AG10803 (cell line): ENCODE measurements around the gene EHF.

ENCODE experiments used
- DNase-seq: peaks from one replicate; pipeline ENCODE4 v3.0.0; 2010; ENCODE audit warnings: low read depth
- H3K4me3 ChIP-seq: 2 replicates; pipeline ENCODE4 v1.5.1; 2011; ENCODE audit warnings: mild to moderate bottlenecking, low read length, control low read depth
- TF ChIP-seq, protein P1 (sequence below): conservative IDR thresholded peaks from 2 replicates; pipeline ENCODE4 v1.5.1; 2011; ENCODE audit warnings: mild to moderate bottlenecking, low read length, control low read depth, inconsistent platforms

The EHF gene

DNA sequence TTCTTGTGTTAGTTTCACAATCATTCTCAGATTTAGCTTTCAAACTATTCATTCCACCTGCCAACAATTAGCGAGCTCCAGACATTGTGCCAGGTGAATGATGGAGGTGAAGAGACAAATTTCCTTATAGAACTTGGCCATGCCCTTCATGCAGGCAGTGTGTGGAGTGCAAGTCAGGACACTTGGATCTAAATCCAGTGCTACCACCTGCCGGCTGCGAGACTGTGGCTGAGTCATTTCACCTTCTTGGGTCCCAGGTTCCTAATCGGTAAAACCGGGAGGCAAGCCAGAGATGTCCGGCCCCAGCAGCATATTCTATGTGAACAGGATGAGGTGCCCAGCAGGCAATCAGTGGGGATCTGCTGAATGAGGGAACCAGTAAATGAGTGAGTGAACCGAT is 18.6 kb upstream of the EHF start:
- DNase-seq, result no peak
- H3K4me3 ChIP-seq, result no peak overlapping the region
- TF ChIP-seq, protein P1, sequence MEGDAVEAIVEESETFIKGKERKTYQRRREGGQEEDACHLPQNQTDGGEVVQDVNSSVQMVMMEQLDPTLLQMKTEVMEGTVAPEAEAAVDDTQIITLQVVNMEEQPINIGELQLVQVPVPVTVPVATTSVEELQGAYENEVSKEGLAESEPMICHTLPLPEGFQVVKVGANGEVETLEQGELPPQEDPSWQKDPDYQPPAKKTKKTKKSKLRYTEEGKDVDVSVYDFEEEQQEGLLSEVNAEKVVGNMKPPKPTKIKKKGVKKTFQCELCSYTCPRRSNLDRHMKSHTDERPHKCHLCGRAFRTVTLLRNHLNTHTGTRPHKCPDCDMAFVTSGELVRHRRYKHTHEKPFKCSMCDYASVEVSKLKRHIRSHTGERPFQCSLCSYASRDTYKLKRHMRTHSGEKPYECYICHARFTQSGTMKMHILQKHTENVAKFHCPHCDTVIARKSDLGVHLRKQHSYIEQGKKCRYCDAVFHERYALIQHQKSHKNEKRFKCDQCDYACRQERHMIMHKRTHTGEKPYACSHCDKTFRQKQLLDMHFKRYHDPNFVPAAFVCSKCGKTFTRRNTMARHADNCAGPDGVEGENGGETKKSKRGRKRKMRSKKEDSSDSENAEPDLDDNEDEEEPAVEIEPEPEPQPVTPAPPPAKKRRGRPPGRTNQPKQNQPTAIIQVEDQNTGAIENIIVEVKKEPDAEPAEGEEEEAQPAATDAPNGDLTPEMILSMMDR, result no peak

DNA sequence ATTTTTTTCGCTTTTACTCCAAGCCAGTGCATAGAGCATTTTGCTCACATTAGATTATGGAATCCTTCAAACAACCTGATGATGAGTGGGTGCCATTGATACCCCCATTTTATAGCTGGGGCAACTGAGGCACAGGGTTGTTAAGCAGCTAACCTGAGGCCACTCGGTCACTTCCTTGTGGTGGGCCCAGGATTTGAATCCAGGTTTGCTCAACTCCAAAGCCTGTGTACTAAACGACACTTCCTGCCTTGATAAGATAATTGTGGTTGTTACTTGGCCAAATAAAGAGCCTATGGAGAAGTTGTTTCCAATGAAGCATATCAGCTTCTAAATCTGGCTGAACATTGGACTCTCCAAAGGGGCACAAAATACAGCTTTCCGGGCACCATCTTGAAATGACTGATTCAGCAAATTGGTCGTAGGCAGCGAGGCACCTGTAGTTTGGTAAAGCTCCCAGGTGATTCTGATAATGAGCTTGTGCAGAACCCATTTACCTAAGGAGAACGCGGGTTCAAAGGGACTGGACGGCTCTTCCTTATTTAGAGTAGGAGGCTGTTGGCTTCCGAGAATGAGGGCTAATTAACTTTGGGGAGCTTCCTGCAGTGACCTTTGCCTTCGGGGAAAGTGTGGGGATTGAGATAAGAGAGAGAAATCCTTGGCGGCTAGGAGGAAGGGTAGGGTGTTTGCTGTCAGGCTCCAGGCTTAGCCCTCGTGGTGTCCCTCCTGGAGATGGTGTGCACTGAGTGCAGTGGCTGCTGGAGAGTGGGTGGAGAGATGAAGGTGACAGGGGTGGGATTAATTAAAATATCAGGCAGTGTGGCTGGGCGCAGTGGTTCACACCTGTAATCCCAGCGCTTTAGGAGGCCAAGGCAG is 17.5 kb upstream of the EHF start:
- TF ChIP-seq, protein P1, result no peak
- no peak overlapping the region for H3K4me3 ChIP-seq
- no peak for DNase-seq

DNA sequence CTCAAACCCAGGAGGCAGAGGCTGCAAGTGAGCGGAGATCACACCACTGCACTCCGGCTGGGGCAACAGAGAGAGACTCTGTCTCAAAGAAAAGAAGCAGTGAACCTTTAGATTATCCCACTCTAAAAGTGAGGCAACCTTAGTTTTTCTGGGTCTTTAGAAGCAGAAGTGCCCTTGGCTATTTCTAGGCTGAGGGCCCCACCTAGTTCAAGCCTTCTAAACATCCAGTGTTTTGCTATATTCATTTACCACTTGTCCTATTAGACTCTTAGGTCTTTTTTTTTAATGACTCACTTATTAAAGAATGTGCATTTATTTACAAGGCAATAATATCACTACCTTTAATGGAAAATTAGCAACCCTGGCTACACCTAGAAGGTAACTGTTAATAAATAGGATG is 16.7 kb upstream of the EHF start:
- TF ChIP-seq, protein P1, result no peak
- no peak for DNase-seq

DNA sequence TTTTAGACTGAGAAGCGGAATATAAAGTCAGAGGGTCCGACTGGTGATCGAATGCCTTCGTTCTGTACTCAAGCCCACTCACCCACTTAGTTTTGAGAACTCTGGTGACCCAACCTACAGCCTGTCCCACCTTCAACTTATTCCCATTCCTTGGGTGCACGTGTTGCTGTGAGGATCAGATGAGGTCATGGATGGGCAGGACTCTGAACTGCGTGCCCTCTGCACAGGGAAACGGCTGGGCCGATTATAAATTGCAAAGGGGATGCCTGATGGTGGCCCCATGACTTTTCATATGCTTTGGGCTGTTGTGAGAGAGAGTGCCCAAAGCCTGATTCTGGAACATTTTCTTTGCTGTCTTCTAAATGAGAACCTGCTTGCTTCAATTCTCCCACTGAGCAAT is 16.0 kb upstream of the EHF start:
- TF ChIP-seq, protein P1, result no peak
- no peak overlapping the region for H3K4me3 ChIP-seq
- DNase-seq, result no peak

More for the DNA sequence above, 16.7 kb upstream of the EHF start:
- no peak overlapping the region for H3K4me3 ChIP-seq

DNA sequence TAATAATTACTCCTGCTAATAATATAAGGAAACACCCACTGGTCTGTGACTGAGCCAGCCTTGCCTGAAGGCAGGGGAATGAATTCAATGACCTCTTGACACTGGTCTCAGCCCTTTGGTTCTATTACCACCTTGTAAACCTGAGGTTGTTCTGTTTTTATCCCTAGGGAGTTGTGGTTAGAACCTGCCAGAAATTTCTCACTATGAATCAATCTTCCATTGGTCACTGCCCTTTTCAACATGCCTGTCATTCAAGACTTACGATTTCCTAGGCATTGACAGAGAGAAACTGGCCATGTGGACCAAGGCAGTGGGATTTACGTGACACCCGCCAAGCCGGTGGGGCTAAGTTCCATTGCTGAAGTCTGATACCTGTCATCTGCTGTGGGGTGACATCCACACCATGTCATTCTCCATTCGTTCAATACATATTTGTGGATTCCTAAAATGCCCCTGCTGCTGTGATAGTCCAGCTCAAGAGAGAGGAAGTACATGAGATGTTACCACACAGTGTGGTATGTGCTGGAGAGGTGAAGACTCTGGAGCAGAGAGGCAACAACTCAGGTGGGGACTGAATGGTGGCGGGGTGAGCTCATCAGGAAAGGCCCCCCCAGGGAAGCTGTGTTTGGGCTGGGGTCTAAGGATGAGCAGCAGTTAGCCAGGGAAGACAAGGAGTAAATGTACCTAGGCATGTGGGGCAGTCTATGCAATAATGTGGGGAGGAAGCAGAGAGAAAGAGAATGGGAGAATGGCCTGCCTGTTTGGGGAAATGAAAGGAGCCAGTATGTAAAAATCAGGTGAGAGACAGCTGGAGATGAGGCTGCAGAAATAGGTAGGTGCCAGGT is 15.2 kb upstream of the EHF start:
- no peak for DNase-seq
- TF ChIP-seq, protein P1, result no peak
- H3K4me3 ChIP-seq, result no peak overlapping the region

DNA sequence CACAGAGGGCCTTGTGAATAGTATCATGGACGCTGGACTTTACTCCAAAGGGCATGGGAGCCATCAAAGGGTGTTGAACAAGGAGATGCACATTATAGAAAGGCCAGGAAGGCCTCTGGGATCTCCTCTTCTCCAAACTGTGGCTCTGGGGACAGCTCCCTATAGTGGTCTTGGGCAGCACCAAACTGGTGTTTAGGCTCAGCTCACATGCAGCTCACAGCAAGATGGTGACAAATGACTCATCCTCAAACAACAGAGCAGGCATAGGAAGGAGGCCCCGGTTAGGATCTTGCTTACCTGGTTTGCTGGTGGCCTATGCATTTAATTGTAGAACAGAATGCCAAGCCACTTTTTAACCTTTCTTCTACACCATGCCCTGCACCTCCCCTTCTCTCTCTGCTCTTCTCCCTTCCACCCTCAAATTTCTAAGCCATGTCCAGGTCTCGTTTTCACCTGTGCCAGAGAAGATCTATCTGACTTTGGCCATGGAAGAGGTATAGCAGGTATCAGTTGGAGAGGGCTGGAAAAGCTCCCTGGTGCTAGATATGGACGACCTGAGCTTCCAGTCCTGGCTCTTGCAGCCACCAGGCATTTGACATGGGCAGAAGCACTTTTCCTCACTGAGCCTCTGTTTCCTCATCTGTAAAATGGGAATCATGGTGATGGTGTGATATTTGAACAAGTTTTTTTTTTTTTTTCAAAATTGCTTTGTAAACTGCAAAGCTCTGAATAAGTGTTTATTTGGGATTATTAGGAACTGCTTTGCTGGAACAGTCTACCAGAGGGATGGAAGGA is 14.4 kb upstream of the EHF start:
- H3K4me3 ChIP-seq, result no peak overlapping the region
- DNase-seq, result no peak
- TF ChIP-seq, protein P1, result no peak
